GM21737 (cell line): Measurements from ENCODE around the gene CT47C1.
"Not testable (repeated sequence)": the region's sequence is repeated elsewhere in the genome, so short reads cannot be mapped to it uniquely, and the experiment has no call there.

Experiments used
- ATAC-seq: cut with Tn5 transposase; IDR thresholded peaks from one replicate; pipeline ENCODE4 v1.9.1; 2021; ENCODE audit warnings: mild to moderate bottlenecking, moderate library complexity; ENCODE audit not compliant: unreplicated experiment

Gene CT47C1

DNA sequence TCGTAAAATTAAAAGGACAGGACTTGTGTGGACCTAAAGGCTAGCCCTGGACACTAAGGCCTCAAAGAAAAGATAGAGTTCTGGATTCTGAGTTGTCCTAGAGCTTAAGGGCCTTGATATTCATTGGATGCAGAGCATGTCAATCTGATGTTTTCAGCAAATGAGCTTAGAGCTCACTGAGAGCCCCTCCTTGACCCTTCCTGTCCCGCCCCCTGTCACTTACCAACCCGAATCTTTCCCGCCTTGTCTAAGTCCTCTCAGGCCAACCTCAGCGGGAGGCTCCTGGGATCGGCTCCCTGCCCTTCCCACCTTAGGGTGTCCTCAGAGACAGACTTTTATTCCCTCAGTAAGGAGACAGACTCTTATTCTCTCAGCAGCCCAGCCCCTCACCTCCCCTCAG, at the start of gene CT47C1:
TSS of gene CT47C1 (plus strand) at position 250 of the 400 bp plus-strand sequence. CDS start 233 bp downstream, outside the sequence.
- no peak for ATAC-seq

DNA sequence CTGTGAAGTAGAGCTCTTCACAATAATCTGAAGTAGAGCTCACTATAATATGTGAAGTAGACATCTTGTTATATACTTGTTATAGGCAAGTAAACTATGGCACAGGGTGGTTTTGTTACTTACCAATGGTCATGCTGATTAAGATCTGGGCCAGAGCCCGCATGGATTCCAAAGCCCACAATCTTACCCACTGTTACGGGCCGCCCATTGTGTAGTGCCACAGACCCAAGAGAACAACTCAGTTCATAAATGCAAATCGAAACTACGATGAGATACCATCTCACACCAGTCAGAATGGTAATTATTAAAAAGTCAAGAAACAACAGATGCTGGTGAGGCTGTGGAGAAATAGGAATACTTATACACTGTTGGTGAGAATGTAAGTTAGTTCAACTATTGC, 46.9 kb upstream of the CT47C1 start:
- ATAC-seq = no peak

DNA sequence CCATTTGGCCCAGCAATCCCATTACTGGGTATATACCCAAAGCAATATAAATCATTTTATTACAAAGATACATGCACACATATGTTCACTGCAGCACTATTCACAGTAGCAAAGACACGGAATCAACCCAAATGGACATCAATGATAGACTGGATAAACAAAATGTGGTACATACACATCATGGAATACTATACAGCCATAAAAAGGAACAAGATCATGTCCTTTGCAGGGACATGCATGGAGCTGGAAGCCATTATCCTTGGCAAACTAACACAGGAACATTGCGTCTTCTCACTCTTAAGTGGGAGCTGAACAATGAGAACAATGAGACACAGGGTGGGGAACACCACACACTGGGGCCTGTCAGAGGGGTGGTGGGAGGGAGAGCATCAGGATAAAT, 46.4 kb upstream of the CT47C1 start:
- not testable (repeated sequence) for ATAC-seq

DNA sequence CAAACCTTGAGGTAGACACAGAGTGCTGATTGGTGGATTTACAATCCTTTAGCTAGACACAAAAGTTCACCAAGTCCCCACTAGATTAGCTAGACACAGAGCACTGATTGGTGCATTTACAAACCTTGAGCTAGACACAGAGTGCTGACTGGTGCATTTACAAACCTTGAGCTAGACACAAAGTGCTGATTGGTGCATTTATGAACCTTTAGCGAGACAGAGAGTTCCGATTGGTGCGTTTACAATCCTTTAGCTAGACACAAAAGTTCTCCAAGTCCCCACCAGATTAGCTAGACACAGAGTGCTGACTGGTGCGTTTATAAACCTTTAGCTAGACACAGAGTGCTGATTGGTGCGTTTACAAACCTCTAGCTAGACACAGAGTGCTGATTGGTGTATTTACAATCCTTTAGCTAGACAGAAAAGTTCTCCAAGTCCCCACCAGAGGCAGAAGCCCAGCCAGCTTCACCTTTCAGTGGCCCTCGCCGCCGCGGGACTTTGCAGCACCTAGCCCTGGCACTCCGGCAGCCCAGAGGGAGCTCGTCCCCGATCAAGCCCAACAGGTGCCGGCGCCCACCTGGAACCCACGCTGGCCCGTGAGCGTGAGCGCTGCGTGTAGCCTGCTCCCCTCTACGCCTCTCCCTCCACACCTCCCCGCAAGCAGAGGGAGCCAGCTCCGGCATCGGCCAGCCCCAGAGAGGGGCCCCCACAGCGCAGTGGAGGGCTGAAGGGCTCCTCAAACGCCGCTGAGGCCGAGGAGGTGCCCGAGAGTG, 44.6 kb upstream of the CT47C1 start:
- ATAC-seq = not testable (repeated sequence)

DNA sequence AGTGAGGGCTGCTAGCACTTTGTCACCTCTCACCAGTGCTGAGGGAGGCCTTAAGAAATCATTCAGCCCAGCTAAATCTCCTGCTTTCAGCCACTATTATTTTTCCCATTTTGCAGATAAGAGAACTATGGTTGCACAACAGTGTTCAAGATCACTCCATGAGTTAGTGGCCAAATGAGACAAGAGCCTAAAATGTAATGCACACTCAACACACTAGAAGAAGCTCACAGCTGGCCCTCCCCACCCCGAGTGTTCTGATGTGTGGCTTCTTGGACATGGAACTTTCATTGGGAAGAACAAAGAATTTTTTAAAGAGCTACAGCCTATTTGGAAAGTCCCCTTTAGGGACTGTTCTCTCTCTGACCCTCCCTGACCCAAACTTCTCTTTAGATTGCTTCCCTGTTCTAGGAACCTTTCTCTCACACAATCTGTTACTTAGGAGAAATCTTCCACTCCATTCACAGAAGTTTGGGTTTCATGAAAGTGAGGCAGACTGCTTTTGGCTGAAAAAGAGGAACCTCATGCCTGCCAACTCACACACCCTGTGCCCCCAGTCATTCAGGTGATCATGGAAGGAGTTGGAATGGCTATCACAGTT, 44.0 kb upstream of the CT47C1 start:
- ATAC-seq = no peak

DNA sequence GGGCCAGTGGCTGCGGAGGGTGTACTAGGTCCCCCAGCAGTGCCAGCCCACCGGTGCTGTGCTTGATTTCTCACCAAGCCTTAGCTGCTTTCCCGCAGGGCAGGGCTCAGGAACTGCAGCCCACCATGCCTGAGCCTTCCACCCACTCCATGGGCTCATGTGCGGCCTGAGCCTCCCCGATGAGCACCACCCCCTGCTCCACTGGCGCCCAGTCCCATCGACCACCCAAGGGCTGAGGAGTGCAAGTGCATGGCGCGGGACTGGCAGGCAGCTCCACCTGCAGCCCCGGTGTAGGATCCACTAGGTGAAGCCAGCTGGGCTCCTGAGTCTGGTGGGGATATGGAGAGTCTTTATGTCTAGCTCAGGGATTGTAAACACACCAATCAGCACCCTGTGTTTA, 43.1 kb upstream of the CT47C1 start:
- ATAC-seq = not testable (repeated sequence)

DNA sequence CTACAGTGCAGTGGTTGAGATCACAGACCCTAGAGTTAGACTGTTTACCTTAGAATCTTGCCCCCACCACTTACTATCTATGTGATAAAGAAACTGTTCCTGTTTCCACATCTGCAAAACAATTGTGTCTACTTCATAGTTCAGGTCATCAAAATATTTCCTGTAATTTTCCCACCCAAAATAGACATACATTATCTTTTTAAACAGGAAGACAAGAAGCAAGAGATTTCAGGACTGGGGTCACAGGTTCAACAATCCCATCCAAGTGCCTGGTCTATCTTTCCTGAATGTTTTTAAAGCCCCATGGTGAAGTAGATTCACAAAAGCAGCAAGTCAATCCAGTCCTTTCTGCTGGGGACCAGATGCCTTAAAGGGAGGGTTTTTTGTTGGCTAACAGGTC, 41.8 kb upstream of the CT47C1 start:
- ATAC-seq = no peak

DNA sequence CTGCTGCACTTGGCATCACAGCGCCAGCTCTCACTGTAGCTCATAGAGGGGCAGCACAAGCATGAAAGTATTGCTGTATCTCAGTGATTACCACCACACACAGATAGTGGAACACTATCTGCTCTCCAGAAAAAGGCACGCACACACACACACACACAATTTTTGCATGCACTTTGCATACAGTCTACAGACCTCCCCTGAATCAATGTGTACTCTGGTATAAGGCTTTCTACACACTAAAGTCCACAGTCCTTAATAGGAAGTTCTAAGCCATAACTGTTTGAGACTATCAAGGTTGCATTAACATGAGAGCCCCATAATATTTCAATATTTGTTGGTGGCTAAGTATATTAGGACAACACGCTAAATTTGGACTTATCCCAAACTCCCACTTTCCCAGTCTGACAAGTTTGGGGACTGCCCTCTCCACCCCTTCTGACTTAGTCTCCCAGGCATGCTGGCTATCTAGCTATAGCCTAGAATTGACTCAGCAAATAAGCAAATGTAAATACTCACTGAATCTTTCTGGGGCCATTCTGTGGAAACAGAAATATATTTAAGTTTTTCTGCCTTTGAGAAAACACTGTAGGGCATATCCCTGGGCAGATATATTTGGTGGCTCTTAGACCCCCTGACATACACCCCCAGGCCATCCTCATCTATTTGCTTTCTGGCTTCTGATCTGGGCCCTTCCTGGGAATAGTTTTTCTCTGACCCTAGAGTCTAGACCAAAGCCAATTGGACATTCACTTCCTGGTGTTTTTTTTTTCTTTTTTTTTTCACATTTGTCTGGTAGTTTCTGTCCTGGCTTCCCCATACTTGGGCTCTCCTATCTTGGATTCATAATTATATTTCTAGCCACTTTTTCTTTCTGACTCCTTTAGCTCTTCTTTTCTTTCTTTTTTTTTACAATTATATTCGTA, 36.4 kb upstream of the CT47C1 start:
- no peak for ATAC-seq

DNA sequence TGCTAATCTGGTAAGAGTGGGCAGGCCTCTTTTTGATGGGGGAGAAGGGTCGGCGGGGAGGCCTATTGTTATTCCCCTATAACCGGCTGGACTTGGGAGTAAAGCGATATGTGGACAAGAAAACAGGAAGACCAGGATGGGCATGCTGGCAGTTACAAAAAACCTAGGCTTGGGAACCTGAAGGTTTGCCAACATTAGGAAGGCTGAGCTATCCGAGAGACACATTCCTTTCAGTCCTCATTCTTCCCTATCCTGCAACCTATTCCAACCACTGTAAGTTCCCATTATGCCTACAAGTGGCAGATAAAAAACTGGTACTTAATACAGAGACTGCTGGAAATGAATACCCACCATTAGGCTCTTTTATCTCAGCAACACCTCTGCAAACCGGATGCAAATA, 32.4 kb upstream of the CT47C1 start:
- ATAC-seq = no peak

DNA sequence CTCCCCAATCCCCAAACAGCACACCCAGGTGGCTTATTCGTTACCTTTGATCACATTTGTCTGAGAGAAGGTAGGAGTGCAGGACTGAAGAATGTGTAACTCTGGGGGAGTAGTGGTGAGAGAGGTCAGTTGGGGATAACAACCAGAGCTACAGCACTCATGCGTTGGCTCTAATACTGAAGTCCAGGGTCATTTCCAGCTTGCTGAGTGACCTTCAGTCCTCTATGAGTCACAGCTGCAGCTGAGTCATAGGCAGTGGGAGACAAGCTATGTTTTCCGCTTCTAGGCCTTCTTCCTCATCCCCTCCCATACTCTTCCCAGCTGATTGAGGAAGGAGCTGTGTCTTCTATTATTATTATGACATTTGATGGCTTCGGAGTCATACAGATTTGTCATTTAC, 31.6 kb upstream of the CT47C1 start:
- ATAC-seq = no peak

DNA sequence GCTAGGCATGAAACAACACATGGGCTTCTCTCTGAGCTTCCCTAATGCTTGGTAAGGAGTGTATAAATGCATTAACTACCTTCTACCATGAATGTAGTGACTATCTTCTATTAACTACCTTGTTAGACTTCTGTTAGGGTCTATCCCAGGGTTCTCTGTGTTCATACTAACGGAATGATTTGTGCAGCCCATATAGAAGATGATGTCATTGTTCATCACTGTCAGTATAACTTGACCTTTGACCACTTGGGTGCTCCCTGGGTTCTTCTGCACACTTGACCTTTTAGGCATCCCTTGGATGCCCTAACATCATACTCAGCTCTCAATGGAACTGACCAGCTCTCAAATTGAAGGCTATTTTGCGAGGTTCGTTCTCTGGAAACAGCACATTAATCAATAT, 30.8 kb upstream of the CT47C1 start:
- ATAC-seq = no peak

DNA sequence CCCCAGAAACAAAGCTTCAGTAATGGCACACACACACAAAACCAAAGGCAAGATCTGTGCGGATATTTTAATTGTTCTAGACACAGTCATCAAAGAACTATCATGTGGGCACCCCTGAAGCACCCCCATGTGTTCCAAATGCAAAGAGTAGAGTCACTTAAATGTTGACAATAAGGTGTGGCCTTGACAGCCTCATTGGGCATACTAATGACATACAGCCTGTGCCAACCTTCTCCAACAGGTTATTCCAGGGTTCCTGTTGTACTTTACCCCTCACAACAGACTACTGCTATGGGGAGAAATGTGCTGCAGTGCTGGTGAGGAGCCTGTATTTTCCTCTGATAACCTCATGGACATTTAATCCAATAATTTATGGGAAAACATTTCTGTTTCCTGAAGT, 29.8 kb upstream of the CT47C1 start:
- no peak for ATAC-seq

DNA sequence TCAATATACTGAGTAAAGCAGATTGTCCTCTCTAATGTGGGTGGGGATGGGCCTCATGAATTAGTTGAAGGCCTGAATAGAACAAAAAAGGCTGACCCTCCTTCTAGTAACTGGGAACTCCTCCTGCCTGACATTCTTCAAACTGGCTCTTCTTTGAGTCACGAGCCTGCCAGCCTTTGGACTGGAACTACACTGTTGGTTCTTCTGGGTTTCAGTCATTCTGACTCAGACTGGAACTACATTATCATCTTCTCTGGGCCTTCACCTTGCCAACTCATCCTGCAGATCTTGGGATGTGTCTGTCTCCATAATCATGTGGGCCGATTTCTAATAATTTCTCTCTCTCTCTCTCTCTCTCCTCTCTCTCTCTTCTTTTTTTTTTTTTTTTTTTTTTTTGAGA, 26.9 kb upstream of the CT47C1 start:
- ATAC-seq = no peak

DNA sequence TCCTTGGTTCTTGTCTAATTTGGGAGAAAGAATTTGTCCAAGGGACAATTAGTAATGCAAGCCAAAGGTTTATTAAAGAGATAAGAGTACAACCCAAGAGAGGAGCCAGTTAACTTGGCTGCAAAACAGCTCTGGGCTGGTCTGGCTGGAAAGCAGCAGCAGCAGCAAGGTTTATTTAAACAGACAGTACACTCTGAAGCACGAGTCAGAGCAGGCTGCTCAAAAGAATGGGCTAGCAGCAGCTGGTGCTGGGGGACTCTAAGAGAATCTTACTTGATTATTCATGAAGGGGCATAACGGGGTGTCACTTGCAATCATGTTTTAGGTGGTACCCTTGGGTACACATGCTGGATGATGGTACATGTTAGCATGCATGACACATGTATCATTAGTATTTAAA, 17.1 kb upstream of the CT47C1 start:
- ATAC-seq = no peak

DNA sequence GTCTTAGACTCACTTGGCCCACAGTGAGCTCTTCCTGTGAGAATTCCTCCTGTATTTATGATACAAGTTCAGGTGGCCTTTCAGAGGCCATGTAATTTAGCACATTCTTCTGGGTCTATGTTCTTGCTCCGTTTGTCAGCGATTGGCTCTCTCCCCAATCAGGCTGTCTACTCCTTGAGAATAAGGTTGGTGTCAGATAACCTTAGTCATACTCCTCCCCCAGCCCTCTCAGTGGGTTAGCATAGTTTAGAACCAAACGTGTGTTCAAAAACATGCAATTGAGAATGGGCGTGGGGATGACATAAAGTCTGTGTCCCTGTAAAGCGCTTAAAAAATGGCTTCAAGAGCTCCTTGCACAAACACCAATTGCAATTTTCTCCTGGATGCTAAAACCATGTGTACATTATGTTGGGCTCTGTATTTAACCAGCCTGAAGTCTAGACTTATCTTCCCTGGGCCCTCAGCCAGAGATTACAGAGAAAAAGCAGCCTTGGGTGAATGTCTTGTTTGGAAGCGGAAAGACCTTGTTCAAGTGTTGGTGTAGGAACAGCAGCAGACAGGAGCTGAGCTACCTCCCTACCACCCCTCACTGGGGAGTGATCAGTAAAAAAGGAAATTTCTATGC, 9.9 kb upstream of the CT47C1 start:
- no peak for ATAC-seq

DNA sequence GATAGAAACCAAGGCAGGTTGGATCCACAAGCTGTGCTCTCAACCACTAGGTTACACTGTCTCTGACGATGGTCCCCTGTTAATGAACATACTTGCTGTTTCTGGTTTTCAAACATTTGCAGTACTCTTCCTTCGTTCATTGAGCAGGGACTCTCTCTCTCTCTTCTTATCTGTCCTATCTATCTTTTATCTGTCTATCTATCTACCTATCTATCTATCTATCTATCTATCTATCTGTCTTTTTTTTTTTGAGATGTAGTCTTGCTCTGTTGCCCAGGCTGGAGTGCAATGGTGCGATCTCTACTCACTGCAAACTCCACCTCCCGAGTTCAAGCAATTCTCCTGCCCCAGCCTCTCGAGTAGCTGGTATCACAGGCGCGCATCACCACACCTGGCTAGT, 9.4 kb upstream of the CT47C1 start:
- no peak for ATAC-seq

DNA sequence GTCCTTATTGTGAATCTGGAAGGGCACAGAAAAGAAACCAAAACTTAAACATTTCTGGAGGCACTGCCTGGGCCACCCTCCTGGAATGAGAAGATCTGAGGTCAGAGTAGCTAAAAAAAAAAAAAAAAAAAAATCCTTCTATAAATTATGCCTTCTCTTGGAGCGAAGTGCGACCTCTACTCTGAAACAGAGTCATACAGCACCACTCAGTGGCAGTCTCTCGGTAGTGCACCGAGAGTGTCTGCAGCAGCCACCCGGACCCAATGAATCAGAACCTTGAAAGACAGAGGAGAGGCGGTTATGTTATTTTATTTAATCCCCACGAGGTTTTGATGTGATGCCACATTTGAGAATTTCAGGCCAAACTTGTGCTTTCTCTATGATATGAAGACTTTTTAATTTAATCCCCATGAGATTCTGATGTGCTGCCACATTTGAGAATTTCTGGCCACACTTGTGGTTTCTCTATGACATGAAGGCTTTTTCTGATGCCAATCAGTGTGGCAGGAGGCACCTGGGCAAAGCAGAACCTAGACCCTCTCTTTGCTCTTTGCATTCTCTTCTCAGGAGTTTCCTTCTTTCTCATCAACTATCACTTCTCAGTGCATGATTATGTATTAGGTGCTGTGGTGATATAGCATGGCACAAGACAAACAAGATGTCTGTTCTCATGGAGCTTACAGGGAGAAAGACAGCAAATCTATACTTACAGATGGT, 5.6 kb upstream of the CT47C1 start:
- ATAC-seq = no peak

DNA sequence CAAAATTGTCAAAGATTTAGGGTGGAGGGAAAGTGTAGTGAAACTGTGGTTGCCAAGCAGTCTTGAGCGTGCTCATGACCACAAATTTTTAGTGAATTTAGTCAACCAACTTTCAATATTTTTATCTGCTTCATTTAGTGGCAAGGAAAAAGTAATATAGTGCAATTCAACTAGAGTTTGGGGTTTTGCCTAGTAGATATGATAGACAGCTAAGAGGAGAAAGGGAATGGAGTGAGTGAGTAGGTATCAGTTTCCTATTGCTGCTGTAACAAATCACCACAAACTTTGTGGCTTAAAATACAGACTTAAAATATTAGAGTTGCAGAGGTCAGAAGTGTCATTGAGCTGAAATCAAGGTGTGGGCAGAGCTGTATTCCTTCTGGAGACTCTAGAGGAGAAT, 3.7 kb upstream of the CT47C1 start:
- no peak for ATAC-seq

DNA sequence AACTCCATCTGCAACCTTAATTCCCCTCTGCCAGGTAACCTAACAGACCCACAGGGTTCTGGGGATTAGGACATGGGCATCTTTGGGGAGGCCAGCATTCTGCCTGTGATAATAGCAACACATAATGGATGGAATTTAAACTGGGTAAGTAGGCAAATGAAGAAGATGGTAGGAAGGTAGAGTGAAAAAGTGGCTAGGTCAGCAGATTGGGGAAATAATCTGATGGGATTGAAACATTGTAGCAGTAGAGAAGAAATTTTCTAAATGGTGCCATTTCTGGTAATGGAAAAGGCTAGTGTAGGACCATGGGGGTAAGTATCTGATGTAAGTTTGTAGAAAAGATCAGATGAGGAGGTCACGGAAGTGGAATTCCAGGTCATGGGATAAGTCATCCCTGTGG, 3.0 kb upstream of the CT47C1 start:
- no peak for ATAC-seq

DNA sequence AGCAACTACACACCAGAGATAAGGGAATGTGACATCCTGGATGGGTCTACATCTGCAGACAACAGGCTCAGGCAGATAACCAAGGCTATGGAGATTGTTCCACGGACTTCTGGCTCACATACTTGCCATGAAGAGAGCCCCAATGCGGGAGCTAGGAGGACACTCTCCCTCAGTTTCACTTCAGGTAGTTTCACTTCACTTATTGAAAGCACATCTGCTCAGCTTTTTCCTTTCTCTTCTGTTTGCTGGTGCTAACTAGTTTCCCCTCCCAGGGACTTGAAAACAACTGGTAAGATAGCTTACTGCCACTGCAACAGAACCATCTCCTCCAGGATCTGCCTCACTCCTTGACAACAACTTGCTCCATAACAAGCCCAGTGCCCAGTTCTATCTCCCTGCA, 1.4 kb upstream of the CT47C1 start:
- peak; percentile 54 for ATAC-seq
